Measurements from ENCODE around the gene TBCK. TPM values are rescaled to one million over a fixed set of nuclear protein-coding genes. Genes with fewer than 3 reads are reported as not detected.

Gene TBCK
- total RNA-seq, 1 donor from 2014 or later: 60.4 TPM

GRCh38 chr4:106033469-106033868 lies 282.5 kb downstream of the TBCK start:
- intact Hi-C loops (cut with DNase I): no loop called here
- no peak for ATAC-seq
- DNase-seq (ENCODE audit: low spot score): no peak

- intact Hi-C loops (cut with DNase I): no loop called here
- ATAC-seq (no peak), DNase-seq (ENCODE audit: low spot score) (no peak)
Observed at GRCh38 chr4:106032851-106033286, 283.1 kb downstream of the TBCK start.

GRCh38 chr4:106022454-106022853 lies 293.6 kb downstream of the TBCK start:
- ATAC-seq (no peak), DNase-seq (ENCODE audit: low spot score) (no peak)
- intact Hi-C loops (cut with DNase I): no loop called here

GRCh38 chr4:106021737-106022410 lies 294.1 kb downstream of the TBCK start:
- intact Hi-C loops (cut with DNase I): no loop called here
- ATAC-seq (no peak), DNase-seq (ENCODE audit: low spot score) (no peak)

GRCh38 chr4:106019771-106020170 lies 296.2 kb downstream of the TBCK start:
- intact Hi-C loops (cut with DNase I): no loop called here
- no peak for DNase-seq (ENCODE audit: low spot score)
- ATAC-seq: no peak

GRCh38 chr4:106017975-106018374 lies 298.0 kb downstream of the TBCK start:
- intact Hi-C loops (cut with DNase I): no loop called here
- DNase-seq (ENCODE audit: low spot score) (no peak), ATAC-seq (no peak)

GRCh38 chr4:106011387-106011786 lies 304.6 kb downstream of the TBCK start:
- intact Hi-C loops (cut with DNase I): no loop called here
- no peak for ATAC-seq
- DNase-seq (ENCODE audit: low spot score): no peak

GRCh38 chr4:106010761-106011160 lies 305.2 kb downstream of the TBCK start:
- intact Hi-C loops (cut with DNase I): no loop called here
- ATAC-seq: no peak
- DNase-seq (ENCODE audit: low spot score): no peak

- ATAC-seq (no peak), DNase-seq (ENCODE audit: low spot score) (no peak)
- intact Hi-C loops (cut with DNase I): no loop called here
Observed at GRCh38 chr4:106002994-106003393, 313.0 kb downstream of the TBCK start.

- DNase-seq (ENCODE audit: low spot score) (no peak), ATAC-seq (no peak)
- intact Hi-C loops (cut with DNase I): no loop called here
Observed at GRCh38 chr4:105998171-105999063, 317.6 kb downstream of the TBCK start.

- intact Hi-C loops (cut with DNase I): no loop called here
- no peak for DNase-seq (ENCODE audit: low spot score)
- no peak for ATAC-seq
Observed at GRCh38 chr4:105996845-105997244, 319.2 kb downstream of the TBCK start.

- no peak for ATAC-seq
- no peak for DNase-seq (ENCODE audit: low spot score)
Observed at GRCh38 chr4:105994841-105995501, 321.0 kb downstream of the TBCK start.

GRCh38 chr4:105994061-105994460 lies 321.9 kb downstream of the TBCK start:
- DNase-seq (ENCODE audit: low spot score): no peak
- intact Hi-C loops (cut with DNase I): no loop called here
- ATAC-seq: no peak

More at GRCh38 chr4:105994841-105995501, 321.0 kb downstream of the TBCK start:
- intact Hi-C loops (cut with DNase I): no loop called here

GRCh38 chr4:105992641-105993305 lies 323.2 kb downstream of the TBCK start:
- ATAC-seq: no peak
- DNase-seq (ENCODE audit: low spot score): no peak
- intact Hi-C loops (cut with DNase I): no loop called here

- DNase-seq (ENCODE audit: low spot score) (no peak), ATAC-seq (no peak)
- intact Hi-C loops (cut with DNase I): no loop called here
Observed at GRCh38 chr4:105991726-105992125, 324.3 kb downstream of the TBCK start.
